GM19324 (cell line): ENCODE measurements around the gene S100A14.

ENCODE experiments used
- ATAC-seq: cut with Tn5 transposase; IDR thresholded peaks from one replicate; pipeline ENCODE4 v1.9.1; 2021; ENCODE audit warnings: mild to moderate bottlenecking, moderate library complexity; ENCODE audit not compliant: unreplicated experiment, low FRiP score

S100A14 gene

DNA sequence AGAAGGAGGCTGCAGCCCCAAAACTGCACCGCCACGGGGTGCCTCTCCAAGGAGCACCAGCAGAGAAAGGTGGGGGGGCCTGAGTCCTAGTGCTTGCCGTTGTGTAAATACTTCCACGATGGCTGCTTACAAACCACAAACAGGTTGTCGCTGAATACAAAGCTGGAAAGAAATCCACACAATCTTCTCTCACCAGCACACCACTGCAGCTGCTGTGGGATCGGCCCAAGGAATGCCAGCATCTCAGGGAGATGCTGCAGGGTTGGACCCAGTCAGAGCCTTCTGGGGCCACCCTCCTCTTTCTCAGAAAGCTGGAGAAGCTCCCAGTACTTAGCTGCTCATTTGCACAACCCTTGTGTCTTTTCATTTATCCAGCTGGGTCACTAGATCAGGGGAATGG is 3.0 kb upstream of the S100A14 start:
- no peak for ATAC-seq

DNA sequence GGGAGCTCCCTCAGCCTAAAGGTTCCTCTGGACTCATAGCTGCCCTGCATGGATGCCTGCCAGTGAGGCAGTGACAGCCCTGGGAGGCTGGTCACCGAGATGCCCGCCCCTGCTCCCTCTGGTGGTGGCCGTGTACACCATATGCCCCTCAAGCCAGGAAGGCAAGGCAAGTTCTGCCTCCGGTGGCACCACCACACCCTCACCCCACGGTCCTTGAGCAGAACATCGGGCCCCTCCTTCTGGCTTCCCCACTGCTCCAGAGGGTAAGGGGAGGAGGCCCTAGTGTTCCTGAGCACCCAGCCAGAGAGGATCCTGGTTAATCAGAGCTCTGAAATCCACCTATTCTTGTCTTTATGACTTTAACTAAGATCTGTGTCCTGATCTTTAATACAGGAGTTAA is 1.5 kb upstream of the S100A14 start:
- peak; percentile 68 for ATAC-seq

DNA sequence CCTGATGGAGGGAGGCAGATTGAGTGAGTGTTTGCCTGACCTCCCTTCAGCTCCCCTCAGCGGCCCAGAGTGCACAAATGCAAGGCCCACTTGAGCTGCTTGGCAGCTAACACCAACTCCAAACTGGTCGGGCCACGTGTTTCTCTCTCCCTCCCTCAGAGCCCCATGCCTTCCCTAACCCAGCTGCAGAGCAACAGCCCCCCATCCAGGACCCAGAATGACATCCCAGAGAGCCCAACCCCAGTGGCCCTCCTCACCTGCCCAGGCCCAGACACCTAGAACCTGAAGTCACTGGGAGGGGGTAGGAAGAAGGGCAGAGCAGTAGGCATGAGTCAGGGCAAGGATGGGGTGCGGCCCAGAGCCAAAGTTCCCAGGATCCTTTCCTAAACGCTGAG is 789 bp upstream of the S100A14 start:
- ATAC-seq = no peak

DNA sequence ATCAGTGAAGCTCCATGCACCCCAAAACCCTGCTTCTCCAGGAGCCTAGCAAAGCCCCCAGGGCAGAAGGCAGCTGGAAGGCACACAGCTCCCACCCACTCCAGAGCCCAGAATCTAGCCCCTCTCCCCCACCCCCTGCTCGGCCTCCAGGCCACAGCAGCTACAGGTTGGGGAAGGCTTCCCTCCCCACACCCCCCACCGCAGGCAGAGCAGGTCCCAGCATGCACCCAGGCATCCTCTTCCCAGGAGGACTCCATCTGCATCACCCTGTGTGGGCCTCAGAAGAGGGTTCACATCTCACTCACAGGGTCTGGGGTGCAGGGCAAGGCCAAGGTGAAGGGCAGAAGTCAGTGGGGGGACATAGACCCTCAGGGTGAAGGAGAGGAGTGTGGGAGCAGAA is 719 bp downstream of the S100A14 start:
- no peak for ATAC-seq

DNA sequence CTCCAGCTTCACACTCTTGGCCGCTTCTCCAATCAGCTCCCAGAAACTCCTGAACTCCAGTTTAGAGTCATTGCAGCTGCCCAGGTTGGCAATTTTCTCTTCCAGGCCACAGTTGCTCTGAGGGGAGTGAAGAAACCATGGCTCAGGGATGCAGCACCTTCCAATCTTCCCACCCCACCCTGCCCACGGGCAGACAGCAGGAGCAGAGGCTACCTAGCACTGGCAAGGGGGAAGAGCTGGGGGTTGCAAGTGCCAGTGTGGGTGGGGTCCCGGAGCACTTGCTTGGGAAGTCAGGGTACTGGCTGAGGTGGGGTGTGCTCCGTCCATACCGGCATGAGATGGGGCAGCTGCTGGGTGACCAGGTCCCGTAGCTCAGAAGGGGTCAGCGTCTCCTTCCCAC is 1.2 kb downstream of the S100A14 start:
- ATAC-seq = no peak

DNA sequence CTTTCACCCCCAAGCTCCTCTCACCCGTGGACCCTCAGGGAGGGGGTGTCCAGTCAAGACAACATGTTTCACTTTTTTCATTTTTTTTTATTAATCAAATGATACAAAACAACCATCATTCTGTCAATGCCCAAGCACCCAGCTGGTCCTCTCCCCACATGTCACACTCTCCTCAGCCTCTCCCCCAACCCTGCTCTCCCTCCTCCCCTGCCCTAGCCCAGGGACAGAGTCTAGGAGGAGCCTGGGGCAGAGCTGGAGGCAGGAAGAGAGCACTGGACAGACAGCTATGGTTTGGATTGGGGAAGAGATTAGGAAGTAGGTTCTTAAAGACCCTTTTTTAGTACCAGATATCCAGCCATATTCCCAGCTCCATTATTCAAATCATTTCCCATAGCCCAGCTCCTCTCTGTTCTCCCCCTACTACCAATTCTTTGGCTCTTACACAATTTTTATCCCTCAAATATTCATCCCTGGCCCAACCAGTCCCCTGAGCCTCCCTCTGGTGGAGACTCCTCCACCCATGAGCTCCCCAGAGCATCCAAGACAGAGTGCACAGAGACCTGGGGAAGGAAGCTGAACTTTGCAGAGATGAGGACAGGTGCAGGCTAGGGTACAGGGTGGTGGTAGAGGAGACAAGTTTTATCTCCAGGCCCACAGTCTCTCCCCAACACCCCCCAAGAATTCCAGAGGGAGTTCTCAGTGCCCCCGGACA is 1.8 kb downstream of the S100A14 start:
- ATAC-seq = no peak

DNA sequence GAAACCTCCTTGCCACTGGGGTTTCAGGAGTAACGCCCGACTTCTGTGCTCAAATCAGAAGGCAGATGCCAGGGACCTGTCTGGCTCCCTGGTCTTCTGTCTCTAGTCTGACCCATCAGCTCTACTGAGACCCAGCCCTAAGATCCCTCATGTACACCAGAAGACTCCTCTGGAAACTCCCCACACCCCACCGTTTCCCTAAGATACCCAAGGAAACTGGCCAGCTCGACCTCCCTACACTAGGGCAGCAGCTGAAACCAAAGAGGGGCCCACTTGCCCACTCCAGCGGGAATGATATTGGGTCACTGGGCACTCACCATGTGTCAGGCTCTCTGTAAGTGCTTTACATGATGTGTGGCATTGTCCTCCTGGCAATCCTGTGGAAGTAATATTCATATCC is 2.7 kb downstream of the S100A14 start:
- no peak for ATAC-seq

DNA sequence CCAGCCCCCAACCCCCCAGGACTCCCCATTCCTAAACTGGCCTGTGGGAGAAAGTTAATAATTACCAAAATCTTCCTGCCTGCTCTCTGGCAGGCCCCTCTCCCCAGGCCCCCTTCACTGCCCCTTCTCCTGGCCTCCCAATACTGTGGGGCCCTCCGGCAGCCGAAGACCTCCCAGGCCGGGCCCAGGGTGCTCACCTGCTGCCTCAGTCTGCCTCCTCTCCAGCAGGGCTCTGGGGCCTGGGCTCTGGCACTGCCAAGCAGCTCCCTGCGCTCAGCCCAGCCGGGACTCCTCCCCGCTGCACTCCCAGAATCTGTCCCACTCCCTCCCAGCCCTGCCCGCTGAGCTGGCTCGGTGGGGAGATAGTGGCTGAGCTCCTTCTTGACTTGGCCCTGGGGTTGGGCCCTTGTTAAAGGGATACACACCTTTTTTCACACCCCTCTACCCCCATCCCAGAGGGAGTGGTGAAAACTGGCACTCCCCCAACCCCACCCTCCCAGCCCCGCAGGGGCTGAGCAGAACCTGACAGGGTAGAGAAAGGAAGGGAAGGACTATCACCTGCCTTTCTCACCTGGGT is 3.3 kb downstream of the S100A14 start, which contains the start of gene S100A16:
S100A16 (minus strand) TSS at position 383 of the 577 bp plus-strand sequence. CDS start 4,986 bp downstream, outside the sequence.
- ATAC-seq = no peak

DNA sequence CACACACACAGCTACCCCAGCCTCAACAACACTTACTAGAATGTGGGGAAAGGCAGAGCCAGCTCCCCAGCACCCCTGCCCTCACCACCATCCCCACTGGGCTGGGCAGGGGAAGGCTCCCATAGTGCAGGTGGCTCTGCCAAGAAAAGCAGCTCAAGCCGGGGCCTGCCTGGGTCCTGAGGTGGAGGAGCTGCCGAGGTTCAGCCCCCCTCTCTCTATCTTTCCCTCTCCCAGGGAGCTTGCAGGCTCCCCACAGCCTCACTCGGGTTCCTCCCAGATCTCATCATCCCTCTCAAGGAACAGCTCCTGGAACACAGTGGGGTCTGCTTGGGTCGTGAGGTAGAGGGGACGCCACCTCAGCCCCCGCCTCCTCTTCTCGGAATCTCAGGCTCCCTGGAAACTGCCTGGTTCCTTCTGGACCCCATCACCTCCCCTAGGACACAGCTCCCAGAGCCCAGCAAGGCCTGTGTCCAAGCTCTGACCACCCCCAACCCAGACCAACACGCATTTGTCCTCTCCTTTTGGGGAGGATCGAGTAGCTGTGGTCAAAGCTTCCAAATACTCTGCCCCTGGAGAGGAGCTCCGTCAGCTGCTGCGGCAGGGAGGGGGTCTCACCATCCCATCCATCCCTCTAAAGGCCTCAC is 3.9 kb downstream of the S100A14 start:
- ATAC-seq = no peak

DNA sequence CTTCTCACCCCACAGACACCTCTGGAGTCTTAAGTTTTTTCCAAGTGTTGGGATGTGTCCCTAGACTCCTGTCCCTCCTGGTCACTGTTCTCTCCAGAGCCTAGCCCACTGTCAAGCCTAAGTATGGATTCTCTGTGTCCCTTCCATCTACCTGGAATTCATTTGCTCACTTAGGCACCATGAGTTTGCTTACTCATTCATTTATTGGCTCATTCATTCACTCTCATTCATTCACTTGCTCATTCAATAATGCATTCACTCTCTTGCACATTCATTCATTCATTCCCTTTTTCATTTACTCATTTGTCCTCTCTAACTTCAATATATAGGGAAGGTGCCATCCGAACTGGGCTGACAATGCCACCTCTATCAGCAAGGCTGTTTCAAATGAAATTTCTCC is 4.8 kb downstream of the S100A14 start:
- ATAC-seq = no peak

DNA sequence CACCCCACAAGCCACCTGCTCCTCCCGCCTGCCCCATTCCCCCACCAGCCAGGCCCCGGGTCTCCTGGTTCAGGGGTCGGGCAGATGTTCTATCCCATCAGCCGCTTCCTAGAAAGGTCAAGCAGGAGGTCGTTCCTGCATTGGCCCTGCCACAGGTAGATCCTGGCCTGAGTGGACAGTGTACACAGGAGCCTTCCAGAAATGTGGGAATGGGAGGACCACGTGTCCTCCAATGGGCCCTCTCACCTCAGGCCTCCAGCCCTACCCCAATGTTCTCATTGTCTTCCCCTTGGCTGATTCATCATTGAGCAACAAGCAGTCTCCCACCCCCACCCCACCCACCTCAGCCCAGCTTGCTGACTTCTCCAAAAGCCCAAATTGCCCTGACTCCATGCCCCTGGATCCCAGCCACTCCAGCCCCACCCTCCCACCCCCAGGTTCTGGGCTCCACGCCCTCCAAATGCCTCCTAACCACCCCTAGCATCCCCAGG is 5.3 kb downstream of the S100A14 start:
- no peak for ATAC-seq

DNA sequence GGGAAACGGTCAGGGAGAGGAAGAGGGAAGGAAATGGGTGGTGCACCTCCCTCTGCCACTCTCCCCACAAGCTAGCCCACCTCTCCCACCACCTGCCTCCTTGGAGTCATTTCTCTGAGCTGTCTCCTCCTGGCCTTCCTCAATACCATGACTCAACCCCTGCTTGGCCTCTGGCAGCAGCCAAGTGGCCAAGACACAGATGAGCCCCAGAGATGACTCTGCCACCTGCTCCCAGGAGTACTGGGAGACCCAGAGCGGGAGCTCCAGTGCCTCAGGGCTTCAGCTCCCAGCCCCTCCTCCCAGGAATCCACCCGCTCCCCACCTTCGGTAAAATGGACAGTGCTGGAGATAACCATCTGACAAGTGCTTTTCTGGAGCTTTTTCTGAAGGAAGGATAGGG is 5.8 kb downstream of the S100A14 start:
- ATAC-seq = no peak

DNA sequence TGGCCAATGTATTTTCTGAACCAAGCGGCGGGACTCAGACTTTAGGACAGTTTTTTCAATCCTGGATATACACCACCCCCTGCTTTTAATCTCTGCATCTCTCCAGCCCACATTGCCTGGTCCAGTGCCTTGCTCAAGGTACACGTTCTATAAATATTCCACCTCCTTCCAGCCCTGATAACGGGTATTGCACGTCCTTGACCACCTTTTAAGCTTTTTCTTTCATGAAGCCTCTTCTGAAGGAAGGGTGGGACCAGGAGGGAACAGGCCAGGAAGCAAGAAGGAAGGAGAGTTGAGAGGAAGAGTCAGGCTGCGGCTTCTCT is 6.6 kb downstream of the S100A14 start:
- no peak for ATAC-seq

DNA sequence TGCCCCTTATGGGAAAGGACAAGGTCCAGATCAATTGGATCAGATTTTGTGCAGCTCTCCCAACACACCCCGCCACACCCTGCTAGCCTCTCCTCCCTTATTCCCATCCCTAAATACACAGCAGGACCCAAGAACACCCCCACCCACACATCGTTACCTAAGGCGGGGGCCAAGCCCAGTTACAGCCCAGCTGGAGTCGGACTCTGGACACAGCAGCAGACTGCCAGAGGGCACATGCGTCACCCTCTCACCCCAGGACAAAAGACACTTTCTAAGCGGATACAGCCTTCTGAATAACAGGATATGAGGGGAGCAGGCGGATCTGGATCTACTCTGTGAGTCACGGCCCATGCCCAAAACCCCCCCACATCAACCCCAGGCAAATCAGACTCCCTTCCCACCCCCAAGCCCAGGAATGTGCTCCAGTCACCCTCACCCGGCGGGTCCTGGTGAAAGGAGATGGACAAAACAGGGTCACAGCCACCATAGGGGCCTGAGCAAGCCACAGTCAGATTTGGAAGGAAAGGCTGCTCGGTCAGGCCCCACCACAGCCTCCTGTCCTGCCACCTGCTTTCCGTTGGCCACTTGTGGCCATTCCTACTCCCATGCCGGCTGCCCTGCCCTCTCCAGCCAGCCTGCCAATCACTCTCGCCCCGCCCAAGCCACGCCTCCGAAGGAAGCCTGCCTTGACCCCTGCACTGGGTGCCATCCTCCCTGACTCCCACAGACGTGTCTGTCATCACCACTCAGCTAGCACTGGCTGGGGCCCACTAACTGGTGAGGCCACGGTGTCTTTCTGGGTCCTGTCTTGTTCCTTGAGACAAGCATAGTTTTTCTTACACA is 7.2 kb downstream of the S100A14 start:
- ATAC-seq = no peak

DNA sequence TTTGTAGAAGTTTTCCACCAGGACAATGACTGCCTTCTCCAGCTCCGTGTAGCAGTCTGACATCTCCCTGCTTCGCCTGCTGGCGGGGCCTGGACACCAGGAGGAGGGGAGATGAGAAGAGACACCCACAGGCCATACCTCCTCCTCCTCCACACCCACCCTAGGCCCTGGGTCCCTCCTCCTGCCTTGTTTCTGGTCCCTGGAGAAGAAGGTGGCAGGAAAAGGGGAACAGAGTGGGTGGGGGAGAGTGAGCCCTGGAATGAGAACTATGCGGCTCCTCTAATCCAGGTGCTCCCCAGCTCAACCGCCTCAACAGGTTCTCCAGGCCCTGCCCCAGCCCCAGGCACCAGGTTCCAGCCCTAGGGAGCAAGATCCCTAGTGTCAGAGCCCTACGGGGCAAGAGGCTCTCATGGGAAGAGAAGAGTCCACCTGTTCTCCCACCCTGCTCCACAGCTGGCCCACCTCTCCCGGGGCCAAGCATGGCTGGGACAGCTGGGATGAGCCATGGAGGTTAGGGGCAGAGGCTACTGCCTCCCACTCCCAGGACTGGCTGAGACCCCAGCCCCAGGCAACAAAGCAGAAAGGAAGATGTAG is 7.9 kb downstream of the S100A14 start:
- ATAC-seq = no peak

DNA sequence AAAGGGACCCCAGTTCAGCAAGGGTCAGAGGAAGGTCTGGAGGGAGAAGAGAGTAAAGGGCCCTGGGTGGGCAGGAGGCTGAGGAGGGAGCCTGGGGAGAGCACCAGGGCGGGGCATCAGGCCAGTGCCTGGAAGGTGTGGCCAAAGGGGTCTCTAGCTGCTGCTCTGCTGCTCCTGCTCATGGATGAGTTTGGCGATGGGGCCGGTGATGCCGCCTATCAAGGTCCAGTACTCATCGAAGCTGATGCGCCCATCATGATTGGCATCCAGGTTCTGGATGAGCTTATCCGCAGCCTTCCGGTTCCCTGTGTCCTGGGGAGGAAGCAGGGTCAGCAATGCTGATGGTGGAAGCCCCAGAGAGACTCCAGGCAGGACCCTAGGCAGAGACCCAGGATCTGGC is 8.7 kb downstream of the S100A14 start:
- ATAC-seq = no peak

DNA sequence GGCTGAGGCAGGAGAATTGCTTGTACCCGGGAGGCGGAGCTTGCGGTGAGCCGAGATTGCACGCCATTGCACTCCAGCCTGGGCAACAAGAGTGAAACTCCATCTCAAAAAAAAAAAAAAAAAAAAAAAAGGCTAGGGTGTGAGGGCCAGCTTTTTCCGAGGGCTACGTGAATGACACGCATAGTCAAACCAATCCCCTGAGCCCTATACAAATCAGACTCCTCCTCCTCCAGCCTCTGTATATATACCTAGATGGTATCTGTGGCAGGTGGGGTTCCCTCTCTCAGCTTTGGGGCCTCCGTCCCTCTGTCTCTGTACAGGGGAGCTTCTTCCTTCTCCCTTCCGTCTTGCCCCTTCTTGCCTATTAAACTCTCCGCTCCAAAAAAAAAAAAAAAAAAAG is 9.9 kb downstream of the S100A14 start:
- ATAC-seq = no peak

DNA sequence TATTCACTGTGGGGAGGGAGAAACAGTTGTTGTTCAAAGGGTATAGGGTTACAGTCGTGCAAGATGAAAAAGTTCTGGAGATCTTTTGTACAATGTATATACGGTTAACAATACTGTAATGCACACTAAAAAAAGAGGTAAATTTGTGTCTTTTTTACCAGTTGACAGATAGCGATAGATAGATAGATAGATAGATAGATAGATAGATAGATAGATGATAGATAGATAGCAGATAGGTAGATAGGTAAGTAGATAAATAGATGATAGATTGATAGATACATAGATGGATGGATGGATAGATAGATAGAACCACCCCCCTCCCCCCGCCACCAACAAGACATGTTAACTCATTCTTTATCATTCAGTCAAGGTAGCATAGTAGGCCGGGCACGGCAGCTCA is 13.4 kb downstream of the S100A14 start:
- no peak for ATAC-seq

DNA sequence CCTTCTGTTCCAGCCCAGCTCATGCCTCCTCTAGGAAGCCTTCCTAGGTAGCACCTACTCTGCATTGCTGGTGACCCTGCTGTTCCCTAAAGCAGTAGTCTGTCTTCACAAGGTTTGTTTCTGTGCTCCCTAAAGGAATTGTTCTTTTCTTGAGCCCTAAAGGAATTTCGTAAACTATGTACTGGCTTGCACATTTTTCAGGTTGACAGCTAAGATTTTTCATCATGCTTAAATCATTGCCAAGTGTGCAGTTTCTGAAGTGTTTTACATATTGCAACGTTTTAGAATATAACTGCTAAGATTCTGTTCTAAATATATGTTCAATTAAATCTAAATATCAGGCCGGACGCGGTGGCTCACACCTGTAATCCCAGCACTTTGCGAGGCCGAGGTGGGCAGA is 16.3 kb downstream of the S100A14 start:
- ATAC-seq = no peak

DNA sequence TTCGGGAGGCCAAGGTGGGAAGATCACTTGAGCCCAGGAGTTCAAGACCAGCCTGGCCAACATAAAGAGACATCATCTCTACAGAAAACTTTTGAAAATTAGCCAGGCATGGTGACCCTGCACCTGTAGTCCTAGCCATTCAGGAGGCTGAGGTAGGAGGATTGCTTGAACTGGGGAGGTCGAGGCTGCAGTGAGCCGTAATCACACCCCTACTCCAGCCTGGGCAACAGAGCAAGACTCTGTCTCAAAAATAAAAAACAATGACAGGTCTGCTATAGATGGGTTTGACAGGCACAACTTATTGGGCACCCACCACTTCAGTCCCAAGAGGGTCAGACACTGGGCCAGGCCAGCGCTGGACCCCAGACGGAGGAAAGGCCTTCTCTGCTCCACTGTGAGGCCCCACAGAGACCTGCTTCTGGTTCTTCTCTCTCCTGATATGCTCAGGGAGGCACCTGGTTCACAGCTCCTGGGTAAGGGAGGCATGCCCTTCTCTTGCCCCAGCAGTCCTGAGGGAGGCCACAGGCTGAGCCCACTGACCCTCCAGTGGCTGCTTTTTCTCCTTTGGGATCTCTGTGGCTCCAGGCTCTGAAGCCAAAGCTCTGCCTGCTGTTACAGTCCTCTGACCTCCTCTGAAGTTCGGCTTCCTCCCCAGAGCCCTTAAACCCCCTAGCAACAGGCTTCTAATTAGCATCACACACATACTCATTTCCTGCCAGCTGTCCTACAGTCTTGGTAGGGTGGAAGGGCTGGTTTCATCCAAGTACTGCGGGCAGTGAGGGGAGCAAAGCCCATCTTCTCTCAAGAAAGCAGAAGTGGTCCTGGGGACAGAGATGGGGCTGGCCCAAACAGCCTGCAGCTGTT is 17.6 kb downstream of the S100A14 start:
- peak; percentile 93 for ATAC-seq
